Peyer's patch (tissue), 4 donors: Measurements from ENCODE around the gene SLC31A2. TPM values are rescaled to one million over a fixed set of nuclear protein-coding genes. Genes with fewer than 3 reads are reported as not detected.
"Not testable (repeated sequence)": the region's sequence is repeated elsewhere in the genome, so short reads cannot be mapped to it uniquely, and the experiment has no call there.

Experiments used
- DNase-seq, 3 donors: peaks; one replicate each; pipeline ENCODE4 v3.0.0-alpha.2; 2017 to 2019
- H3K27ac ChIP-seq, 4 donors: fragments of 200-600 bp; sonication (generic); one replicate each; pipeline ENCODE4 v1.5.1; 2016 to 2019
- H3K27me3 ChIP-seq, 2 donors: fragments of 200-600 bp; sonication (generic); one replicate each; pipeline ENCODE4 v1.5.1; 2019
- H3K36me3 ChIP-seq, 3 donors: fragments of 200-600 bp; sonication (generic); one replicate each; pipeline ENCODE4 v1.5.1; 2016 to 2019
- H3K4me1 ChIP-seq, 4 donors: fragments of 200-600 bp; sonication (generic); one replicate each; pipeline ENCODE4 v1.5.1; 2016 to 2019
- H3K4me3 ChIP-seq, 4 donors: fragments of 200-600 bp; sonication (generic); 1 replicate in 3 of 4; 2 replicates in 1 of 4; pipeline ENCODE4 v1.5.1; 2016 to 2019; ENCODE audit warnings: mild to moderate bottlenecking in 1 of 4
- H3K9me3 ChIP-seq, 4 donors: fragments of 200-600 bp; sonication (generic); one replicate each; pipeline ENCODE4 v1.5.1; 2016 to 2019; ENCODE audit warnings: mild to moderate bottlenecking in 1 of 4
- POLR2A ChIP-seq, 2 donors: fragments of 450-650 bp; IDR thresholded peaks; one replicate each; pipeline ENCODE4 v1.5.1; 2017; ENCODE audit warnings: antibody characterized with exemption in 2 of 2, mild to moderate bottlenecking in 2 of 2, moderate library complexity in 2 of 2
- total RNA-seq, 4 donors: library from RNA; depleted of rRNA; stranded (reverse); fragments of >200 nt; gene quantifications; one replicate each; pipeline ENCODE4 v1.1.0, GENCODE V29; 2016
- TF ChIP-seq, protein P1 (sequence below), 6 experiments: fragments of 450-650 bp in 4 of 6; fragments of 200-600 bp in 2 of 6; sonication (generic) in 1 of 6; IDR thresholded peaks; one replicate each; pipeline ENCODE4 v1.5.1; 2017 to 2019; ENCODE audit warnings: antibody characterized with exemption in 6 of 6, mild to moderate bottlenecking in 3 of 6, moderate library complexity in 1 of 6

SLC31A2 gene, protein sequence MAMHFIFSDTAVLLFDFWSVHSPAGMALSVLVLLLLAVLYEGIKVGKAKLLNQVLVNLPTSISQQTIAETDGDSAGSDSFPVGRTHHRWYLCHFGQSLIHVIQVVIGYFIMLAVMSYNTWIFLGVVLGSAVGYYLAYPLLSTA
- 100 to 1,000 TPM in 1 of 4 donors, 10 to 100 TPM in 3; 12.4 to 116 (median 56.2) TPM for total RNA-seq

DNA sequence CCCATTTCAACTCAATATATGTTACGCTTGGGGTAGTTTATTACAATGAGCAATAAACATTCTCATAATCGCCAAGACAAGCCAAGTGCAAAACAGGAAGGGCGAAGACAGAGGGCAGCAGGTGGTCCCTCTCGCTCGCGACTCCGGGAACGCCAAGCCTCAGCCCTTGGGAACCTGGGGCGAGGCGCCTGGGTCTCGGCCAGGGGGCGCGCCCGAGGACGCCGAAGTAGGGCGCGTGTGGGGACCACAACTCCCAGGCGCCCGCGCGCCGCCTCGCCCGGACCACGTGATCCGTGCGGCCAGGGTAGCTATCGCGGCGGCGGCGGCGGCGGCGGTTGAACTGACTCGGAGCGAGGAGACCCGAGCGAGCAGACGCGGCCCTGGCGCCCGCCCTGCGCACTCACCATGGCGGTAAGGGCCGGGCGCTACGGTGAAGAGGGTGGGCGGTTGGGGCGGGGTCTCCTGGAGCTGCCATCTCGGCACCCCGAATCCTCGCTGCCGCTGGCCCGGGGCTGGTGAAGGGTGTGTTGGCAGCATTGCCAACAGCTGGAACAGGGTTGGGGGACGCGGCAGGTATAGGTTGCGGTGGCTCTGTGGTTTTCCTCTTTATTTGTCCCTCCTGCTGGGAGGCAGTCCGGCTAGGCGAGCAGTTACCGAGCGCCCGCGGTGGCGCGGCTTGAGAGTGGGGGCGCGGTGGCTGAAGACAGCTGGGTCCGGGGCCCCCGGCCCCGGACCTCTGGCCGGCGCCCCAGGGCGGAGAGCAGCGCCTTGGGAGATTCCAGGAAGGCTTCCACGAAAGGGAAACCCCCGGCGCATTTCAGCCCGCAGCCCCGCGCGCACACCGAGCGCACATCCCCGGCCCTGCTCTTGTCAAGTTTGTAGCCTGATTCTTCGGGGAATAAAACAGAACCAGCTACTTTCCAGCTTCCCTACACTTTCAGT, at the start of gene SLC31A2:
Gene SLC31A2 (plus strand): TSS at position 338 of the 942 bp plus-strand sequence. CDS start 68 bp downstream, at position 406.
- DNase-seq, result peak; percentile 89 to 96 (median 93)
- Histone ChIP-seq H3K27me3 (no peaks in the 10 kb centered on the region), H3K4me3 (peak within 1 kb of the TSS; percentile 65 to 87 (median 75)), H3K36me3 (no peaks in the 10 kb centered on the region), H3K9me3 (no peaks in the 10 kb centered on the region), H3K4me1 (peaks cover 0 to 6% (median 2%) of the 10 kb centered on the region in 4 donors), H3K27ac (peak within 1 kb of the TSS; percentile 72 to 80 (median 78))
- TF ChIP-seq, protein P1, sequence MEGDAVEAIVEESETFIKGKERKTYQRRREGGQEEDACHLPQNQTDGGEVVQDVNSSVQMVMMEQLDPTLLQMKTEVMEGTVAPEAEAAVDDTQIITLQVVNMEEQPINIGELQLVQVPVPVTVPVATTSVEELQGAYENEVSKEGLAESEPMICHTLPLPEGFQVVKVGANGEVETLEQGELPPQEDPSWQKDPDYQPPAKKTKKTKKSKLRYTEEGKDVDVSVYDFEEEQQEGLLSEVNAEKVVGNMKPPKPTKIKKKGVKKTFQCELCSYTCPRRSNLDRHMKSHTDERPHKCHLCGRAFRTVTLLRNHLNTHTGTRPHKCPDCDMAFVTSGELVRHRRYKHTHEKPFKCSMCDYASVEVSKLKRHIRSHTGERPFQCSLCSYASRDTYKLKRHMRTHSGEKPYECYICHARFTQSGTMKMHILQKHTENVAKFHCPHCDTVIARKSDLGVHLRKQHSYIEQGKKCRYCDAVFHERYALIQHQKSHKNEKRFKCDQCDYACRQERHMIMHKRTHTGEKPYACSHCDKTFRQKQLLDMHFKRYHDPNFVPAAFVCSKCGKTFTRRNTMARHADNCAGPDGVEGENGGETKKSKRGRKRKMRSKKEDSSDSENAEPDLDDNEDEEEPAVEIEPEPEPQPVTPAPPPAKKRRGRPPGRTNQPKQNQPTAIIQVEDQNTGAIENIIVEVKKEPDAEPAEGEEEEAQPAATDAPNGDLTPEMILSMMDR (IDR thresholded peaks at IDR 0.05), result peak; percentile 11 to 40 (median 30)
- peak; percentile 81 to 83 for TF ChIP-seq POLR2A (IDR thresholded peaks at IDR 0.05)

DNA sequence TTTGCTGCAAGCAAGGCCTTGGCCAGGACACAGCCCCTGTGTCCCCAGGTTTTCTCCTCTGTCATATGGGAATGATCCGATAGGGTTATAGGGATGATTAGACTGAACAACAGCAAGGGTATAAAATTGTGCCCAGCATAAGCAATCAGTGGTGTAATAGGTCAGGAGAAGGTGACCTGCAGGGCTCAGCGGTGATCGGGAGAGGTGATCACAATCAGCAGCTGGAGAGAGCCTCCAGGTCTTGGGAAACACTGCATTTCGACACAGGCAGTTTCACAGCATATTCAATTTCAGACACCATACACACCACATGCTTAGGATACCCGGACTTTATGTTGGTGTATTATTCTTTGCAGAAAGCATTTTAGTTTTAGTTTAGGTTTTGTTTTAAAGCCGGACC, 45.5 kb upstream of the SLC31A2 start:
- not testable (repeated sequence) for H3K27ac ChIP-seq, H3K4me1 ChIP-seq, H3K27me3 ChIP-seq, H3K4me3 ChIP-seq, H3K9me3 ChIP-seq, DNase-seq, H3K36me3 ChIP-seq

DNA sequence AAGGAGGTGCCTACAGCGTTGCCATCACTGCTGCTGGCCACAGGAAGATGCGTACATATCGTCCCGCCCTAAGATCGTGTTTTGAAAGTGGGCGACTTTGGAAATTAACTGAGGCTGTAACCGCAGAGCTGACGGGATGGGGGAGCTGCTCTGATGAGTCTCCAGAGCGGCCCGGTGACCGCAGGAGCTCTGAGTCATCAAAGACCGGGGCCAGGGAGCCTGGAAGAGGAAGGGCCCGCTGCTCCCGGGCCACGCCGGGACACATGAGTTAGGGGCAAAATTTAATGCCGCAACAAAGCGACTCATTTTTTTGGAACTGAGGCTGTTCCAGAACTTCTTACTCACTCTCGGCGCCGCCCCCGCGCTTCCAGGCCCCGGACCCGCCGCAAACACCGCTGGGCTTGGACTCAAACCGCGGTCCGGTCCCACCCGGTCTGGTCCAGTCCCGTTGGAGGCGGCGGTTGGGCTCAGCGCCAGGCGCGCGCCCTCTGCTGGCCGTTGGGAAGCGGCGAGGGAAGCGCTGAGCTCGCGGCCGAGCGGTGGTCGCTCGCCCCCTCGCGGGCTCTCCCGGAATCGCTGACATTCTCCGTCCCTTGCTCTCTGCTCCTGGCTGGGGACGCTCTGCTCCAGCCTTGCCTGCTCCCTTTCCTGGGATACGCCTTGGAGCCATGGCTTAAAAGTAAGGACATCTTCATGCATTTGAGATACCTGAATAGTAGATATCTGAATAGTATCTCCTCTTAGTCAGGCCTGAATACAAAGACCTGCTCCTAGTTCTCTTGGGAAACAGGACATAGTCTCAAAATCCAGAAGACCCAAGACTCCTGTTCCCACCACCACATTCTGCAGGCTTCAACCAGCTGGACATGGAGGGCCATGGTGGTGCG, 39.5 kb upstream of the SLC31A2 start:
- not testable (repeated sequence) for H3K27ac ChIP-seq, H3K36me3 ChIP-seq, DNase-seq, H3K9me3 ChIP-seq, H3K4me1 ChIP-seq, H3K4me3 ChIP-seq, H3K27me3 ChIP-seq
- TF ChIP-seq, protein P1 (IDR thresholded peaks at IDR 0.05), result peak; percentile 20 to 79 (median 68)

DNA sequence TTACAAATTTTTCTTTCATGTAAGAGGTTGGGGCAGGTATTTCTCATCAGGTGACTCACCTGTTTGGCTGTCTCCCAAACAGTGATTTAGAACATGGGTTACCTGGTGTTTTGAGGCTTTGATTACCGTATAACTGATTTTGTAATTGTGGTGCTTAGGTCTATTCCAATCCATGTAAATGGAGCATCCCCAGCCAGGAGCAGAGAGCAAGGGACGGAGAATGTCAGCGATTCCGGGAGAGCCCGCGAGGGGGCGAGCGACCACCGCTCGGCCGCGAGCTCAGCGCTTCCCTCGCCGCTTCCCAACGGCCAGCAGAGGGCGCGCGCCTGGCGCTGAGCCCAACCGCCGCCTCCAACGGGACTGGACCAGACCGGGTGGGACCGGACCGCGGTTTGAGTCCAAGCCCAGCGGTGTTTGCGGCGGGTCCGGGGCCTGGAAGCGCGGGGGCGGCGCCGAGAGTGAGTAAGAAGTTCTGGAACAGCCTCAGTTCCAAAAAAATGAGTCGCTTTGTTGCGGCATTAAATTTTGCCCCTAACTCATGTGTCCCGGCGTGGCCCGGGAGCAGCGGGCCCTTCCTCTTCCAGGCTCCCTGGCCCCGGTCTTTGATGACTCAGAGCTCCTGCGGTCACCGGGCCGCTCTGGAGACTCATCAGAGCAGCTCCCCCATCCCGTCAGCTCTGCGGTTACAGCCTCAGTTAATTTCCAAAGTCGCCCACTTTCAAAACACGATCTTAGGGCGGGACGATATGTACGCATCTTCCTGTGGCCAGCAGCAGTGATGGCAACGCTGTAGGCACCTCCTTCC, 37.9 kb upstream of the SLC31A2 start:
- not testable (repeated sequence) for H3K9me3 ChIP-seq, H3K4me3 ChIP-seq, H3K27me3 ChIP-seq, DNase-seq, H3K36me3 ChIP-seq, H3K27ac ChIP-seq, H3K4me1 ChIP-seq
- TF ChIP-seq, protein P1 (IDR thresholded peaks at IDR 0.05), result peak in 5 of 6 experiments; percentile 26 to 76 (median 50)

DNA sequence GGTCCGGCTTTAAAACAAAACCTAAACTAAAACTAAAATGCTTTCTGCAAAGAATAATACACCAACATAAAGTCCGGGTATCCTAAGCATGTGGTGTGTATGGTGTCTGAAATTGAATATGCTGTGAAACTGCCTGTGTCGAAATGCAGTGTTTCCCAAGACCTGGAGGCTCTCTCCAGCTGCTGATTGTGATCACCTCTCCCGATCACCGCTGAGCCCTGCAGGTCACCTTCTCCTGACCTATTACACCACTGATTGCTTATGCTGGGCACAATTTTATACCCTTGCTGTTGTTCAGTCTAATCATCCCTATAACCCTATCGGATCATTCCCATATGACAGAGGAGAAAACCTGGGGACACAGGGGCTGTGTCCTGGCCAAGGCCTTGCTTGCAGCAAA, 32.0 kb upstream of the SLC31A2 start:
- not testable (repeated sequence) for H3K36me3 ChIP-seq, DNase-seq, H3K9me3 ChIP-seq, H3K4me3 ChIP-seq, H3K27ac ChIP-seq, H3K27me3 ChIP-seq, H3K4me1 ChIP-seq
